Left ventricle myocardium inferior (tissue), 1 donor: ENCODE results near the gene COG2. TPM values are rescaled to one million over a fixed set of nuclear protein-coding genes. Genes with fewer than 3 reads are reported as not detected.
"Not testable (repeated sequence)": the region's sequence is repeated elsewhere in the genome, so short reads cannot be mapped to it uniquely, and the experiment has no call there.

Experiments
- DNase-seq: peaks from one replicate; pipeline ENCODE4 v3.0.0-alpha.2; 2020
- H3K27ac ChIP-seq: fragments of 200-600 bp; replicated peaks from 2 replicates; pipeline ENCODE4 v1.8.0; 2021
- H3K27me3 ChIP-seq: fragments of 200-600 bp; 2 replicates; pipeline ENCODE4 v1.8.0; 2021; ENCODE audit warnings: low read depth
- H3K36me3 ChIP-seq: fragments of 200-600 bp; 2 replicates; pipeline ENCODE4 v1.8.0; 2021
- H3K4me1 ChIP-seq: fragments of 200-600 bp; 2 replicates; pipeline ENCODE4 v1.8.0; 2021
- H3K4me3 ChIP-seq: fragments of 200-600 bp; 2 replicates; pipeline ENCODE4 v1.8.0; 2021; ENCODE audit warnings: mild to moderate bottlenecking, moderate library complexity
- H3K9me3 ChIP-seq: fragments of 200-600 bp; replicated peaks from 2 replicates; pipeline ENCODE4 v1.8.0; 2021
- CTCF ChIP-seq: fragments of 200-600 bp; IDR thresholded peaks from 2 replicates; pipeline ENCODE4 v1.8.0; 2021; ENCODE audit warnings: antibody characterized with exemption, mild to moderate bottlenecking, borderline replicate concordance
- intact Hi-C: fragments of 100-400 bp; cut with micrococcal nuclease; formaldehyde crosslinking; loops from one replicate; pipeline ENCODE4 v1.11.0; 2022
- total RNA-seq: library from RNA; stranded (reverse); fragmentation: NEBNext Ultra II Directional; extraction: Animal tissue kit (Norgen Biotek cat#: 25700); gene quantifications from one replicate; pipeline ENCODE4 v1.2.1, GENCODE V29; 2021
- donor health status: DM: no; HTN: yes; CAD: no; lungs with severe emphysema.

Gene COG2
- total RNA-seq, 1 donor from 2014 or later: 25.6 TPM

- Histone ChIP-seq H3K9me3 (peaks cover 10% of the 10 kb centered on the region), H3K36me3 (no peaks in the 10 kb centered on the region), H3K4me3 (no peak overlapping the region), H3K27me3 (no peaks in the 10 kb centered on the region), H3K4me1 (peaks cover 31% of the 10 kb centered on the region), H3K27ac (no peak overlapping the region)
- no peak for TF ChIP-seq CTCF
- intact Hi-C loops: no loop called here
- no peak for DNase-seq
Measured at GRCh38 chr1:230651235-230651634, 9.0 kb downstream of the COG2 start.

DNA sequence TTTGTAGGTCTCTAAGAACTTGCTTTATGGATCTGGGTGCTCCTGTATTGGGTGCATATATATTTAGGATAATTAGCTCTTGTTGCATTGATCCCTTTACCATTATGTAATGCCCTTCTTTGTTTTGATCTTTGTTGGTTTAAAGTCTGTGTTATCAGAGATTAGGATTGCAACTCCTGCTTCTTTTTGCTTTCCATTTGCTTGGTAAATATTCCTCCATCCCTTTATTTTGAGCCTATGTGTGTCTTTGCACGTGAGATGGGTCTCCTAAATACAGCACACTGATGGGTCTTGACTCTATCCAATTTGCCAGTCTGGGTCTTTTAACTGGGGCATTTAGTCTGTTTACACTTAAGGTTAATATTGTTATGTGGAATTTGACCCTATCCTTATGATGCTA, 14.4 kb downstream of the COG2 start:
- H3K4me1 ChIP-seq: not testable (repeated sequence)

GRCh38 chr1:230658103-230658502, 15.8 kb downstream of the COG2 start:
- peaks cover 39% of the 10 kb centered on the region for H3K36me3 ChIP-seq
- H3K9me3 ChIP-seq, H3K27me3 ChIP-seq, DNase-seq, intact Hi-C loops, H3K27ac ChIP-seq, H3K4me1 ChIP-seq, H3K4me3 ChIP-seq: not testable (repeated sequence)

More for the DNA sequence above, 14.4 kb downstream of the COG2 start:
- H3K4me3 ChIP-seq, H3K27ac ChIP-seq, intact Hi-C loops, H3K9me3 ChIP-seq, H3K27me3 ChIP-seq, DNase-seq: not testable (repeated sequence)
- H3K36me3 ChIP-seq: peaks cover 30% of the 10 kb centered on the region

GRCh38 chr1:230658691-230659090, 16.4 kb downstream of the COG2 start:
- Histone ChIP-seq H3K36me3 (peaks cover 45% of the 10 kb centered on the region), H3K4me3 (no peak overlapping the region), H3K27me3 (no peaks in the 10 kb centered on the region), H3K4me1 (no peaks in the 10 kb centered on the region), H3K27ac (no peak overlapping the region), H3K9me3 (peaks cover 7% of the 10 kb centered on the region)
- TF ChIP-seq CTCF: no peak
- DNase-seq: no peak
- intact Hi-C loops: no loop called here

DNA sequence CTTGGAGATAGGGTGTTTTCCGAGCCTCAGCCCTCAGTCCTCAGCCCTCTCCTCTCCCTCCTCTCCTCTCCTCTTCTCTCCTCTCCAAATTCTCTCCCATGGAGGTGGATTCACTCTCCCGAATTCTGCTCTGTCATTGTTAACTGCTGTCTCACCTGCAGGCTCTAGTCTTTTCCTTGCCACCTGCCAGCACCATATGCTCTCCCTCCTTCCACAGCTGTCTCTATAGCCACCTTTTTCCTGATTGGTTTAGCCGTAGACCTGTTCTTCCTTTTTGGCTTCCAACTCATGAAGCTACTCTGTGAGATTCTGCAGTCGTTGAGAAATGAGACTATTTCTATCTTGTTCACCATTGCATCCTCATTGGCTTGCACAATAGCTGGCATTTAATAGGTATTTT, 19.7 kb downstream of the COG2 start:
- Histone ChIP-seq H3K4me1 (no peaks in the 10 kb centered on the region), H3K36me3 (peaks cover 77% of the 10 kb centered on the region)
- DNase-seq: no peak

DNA sequence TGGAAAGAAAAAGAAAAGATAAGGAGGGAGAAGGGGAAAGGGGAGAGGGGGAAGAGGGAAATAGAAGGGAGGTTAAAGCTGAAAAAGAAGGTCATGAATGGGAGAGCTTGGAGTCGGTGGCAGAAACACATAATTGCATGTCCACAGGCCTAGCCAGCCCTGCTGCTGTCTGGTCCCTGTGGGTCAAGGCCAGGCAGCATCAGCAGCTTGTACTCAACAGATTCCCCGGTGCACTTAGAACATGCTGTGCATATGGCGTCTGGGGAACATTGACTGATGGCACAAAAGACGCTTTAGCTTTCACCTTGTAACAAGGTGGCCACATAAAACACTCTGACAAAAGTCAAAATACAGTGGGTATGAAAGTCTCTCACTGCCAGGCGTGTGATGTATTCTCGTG, 25.9 kb downstream of the COG2 start:
- H3K27me3 ChIP-seq: no peaks in the 10 kb centered on the region
- no peak overlapping the region for H3K4me3 ChIP-seq
- intact Hi-C loops: no loop called here
- no peak overlapping the region for H3K27ac ChIP-seq
- H3K36me3 ChIP-seq: peaks cover 98% of the 10 kb centered on the region
- DNase-seq: no peak
- no peaks in the 10 kb centered on the region for H3K9me3 ChIP-seq
- no peaks in the 10 kb centered on the region for H3K4me1 ChIP-seq
- no peak for TF ChIP-seq CTCF

More for the DNA sequence above, 19.7 kb downstream of the COG2 start:
- H3K4me3 ChIP-seq: no peak overlapping the region
- no peak overlapping the region for H3K27ac ChIP-seq
- H3K9me3 ChIP-seq: no peaks in the 10 kb centered on the region
- intact Hi-C loops: no loop called here
- H3K27me3 ChIP-seq: no peaks in the 10 kb centered on the region
- no peak for TF ChIP-seq CTCF

GRCh38 chr1:230669543-230669942, 27.3 kb downstream of the COG2 start:
- Histone ChIP-seq H3K4me3 (no peak overlapping the region), H3K27ac (no peak overlapping the region), H3K9me3 (no peaks in the 10 kb centered on the region), H3K36me3 (peaks cover 97% of the 10 kb centered on the region), H3K4me1 (no peaks in the 10 kb centered on the region), H3K27me3 (no peaks in the 10 kb centered on the region)
- no peak for TF ChIP-seq CTCF
- DNase-seq: no peak
- intact Hi-C loops: no loop called here
